PC-3 (cell line): Measurements from ENCODE around the gene MYO9A. TPM values are rescaled to one million over a fixed set of nuclear protein-coding genes. Genes with fewer than 3 reads are reported as not detected.
A peak's percentile ranks its signal among the peaks of the same experiment; 100 is the strongest.

Experiments used
- ATAC-seq: fragments of 200-7000 bp; cut with Tn5 transposase; 2 replicates; pipeline ENCODE4 v1.9.1; 2020; ENCODE audit warnings: mild to moderate bottlenecking, moderate library complexity
- BruUV-seq: library from RNA; stranded (reverse); fragments of 400-500 nt; replicated peaks from 2 replicates; lab custom pipeline; 2021; lab: Mats Ljungman, UMichigan
- CTCF ChIA-PET: fragments of 300-600 bp; sonication (Branson Sonifier 250); formaldehyde crosslinking; loops from one replicate; lab custom pipeline; 2022; ENCODE audit warnings: antibody characterized with exemption; lab: Charles Lee
- POLR2A ChIA-PET: fragments of 300-600 bp; sonication (Branson Sonifier 250); formaldehyde crosslinking; loops from one replicate; lab custom pipeline; 2022; ENCODE audit warnings: antibody characterized with exemption; ENCODE audit not compliant: unreplicated experiment; lab: Charles Lee
- DNase-seq: peaks from one replicate; pipeline ENCODE4 v3.0.0-alpha.2; 2015
- H2AFZ ChIP-seq: fragments of 300-600 bp; sonication (generic); 2 replicates; pipeline ENCODE4 v1.6.0; 2016; ENCODE audit warnings: antibody characterized with exemption, low read length
- H3F3A ChIP-seq: fragments of 300-600 bp; sonication (generic); one replicate; pipeline ENCODE4 v1.6.0; 2017; ENCODE audit warnings: antibody characterized with exemption, low read length, control low read depth, mild to moderate bottlenecking; ENCODE audit not compliant: unreplicated experiment
- H3K27ac ChIP-seq: fragments of 300-600 bp; sonication (generic); 2 replicates; pipeline ENCODE4 v1.5.1; 2016; ENCODE audit warnings: mild to moderate bottlenecking, low read length
- H3K27me3 ChIP-seq: fragments of 300-600 bp; sonication (generic); 2 replicates; pipeline ENCODE4 v1.6.1; 2016; ENCODE audit warnings: low read length, mixed read lengths
- H3K36me3 ChIP-seq: fragments of 300-600 bp; sonication (generic); 2 replicates; pipeline ENCODE4 v1.6.1; 2016; ENCODE audit warnings: low read depth, mixed run types, low read length, mixed read lengths
- H3K4me1 ChIP-seq: fragments of 300-600 bp; sonication (generic); 2 replicates; pipeline ENCODE4 v1.5.1; 2016; ENCODE audit warnings: low read length; ENCODE audit not compliant: insufficient read depth
- H3K4me2 ChIP-seq: fragments of 300-600 bp; sonication (generic); 2 replicates; pipeline ENCODE4 v1.6.0; 2016; ENCODE audit warnings: low read length
- H3K4me3 ChIP-seq: fragments of 300-600 bp; sonication (generic); 2 replicates; pipeline ENCODE4 v1.5.1; 2016; ENCODE audit warnings: mild to moderate bottlenecking, low read length, mixed read lengths
- H3K79me2 ChIP-seq: fragments of 300-600 bp; sonication (generic); 2 replicates; pipeline ENCODE4 v1.6.1; 2017; ENCODE audit warnings: low read length, mixed read lengths
- H3K9ac ChIP-seq: fragments of 300-600 bp; sonication (generic); 2 replicates; pipeline ENCODE4 v1.6.0; 2016; ENCODE audit warnings: mild to moderate bottlenecking, low read length
- H3K9me2 ChIP-seq: fragments of 300-600 bp; sonication (generic); replicated peaks from 2 replicates; pipeline ENCODE4 v1.6.1; 2016; ENCODE audit warnings: mixed run types, low read length, mixed read lengths
- H3K9me3 ChIP-seq: fragments of 300-600 bp; sonication (generic); 2 replicates; pipeline ENCODE4 v1.6.1; 2016; ENCODE audit warnings: low read length, mixed read lengths
- H4K20me1 ChIP-seq: fragments of 300-600 bp; sonication (generic); 2 replicates; pipeline ENCODE4 v1.6.1; 2016; ENCODE audit warnings: low read length, mixed read lengths
- EZH2 ChIP-seq: fragments of 300-600 bp; sonication (generic); IDR thresholded peaks from one replicate; pipeline ENCODE4 v1.6.1; 2017; ENCODE audit warnings: antibody characterized with exemption, mild to moderate bottlenecking, low read length; ENCODE audit not compliant: unreplicated experiment
- EZH2phosphoT487 ChIP-seq: fragments of 300-600 bp; sonication (generic); IDR thresholded peaks from 2 replicates; pipeline ENCODE4 v1.6.1; 2018; ENCODE audit warnings: mild to moderate bottlenecking, antibody characterized with exemption, low read length, borderline replicate concordance
- intact Hi-C: fragments of 100-400 bp; cut with micrococcal nuclease; formaldehyde crosslinking; loops from 2 replicates; pipeline ENCODE4 v1.9.0; 2023
- total RNA-seq: library from RNA; depleted of rRNA; stranded (reverse); fragments of >200 nt; gene quantifications from 2 replicates; pipeline ENCODE4 v1.2.3, GENCODE V29; 2014
- TF ChIP-seq, protein P1 (sequence below): fragments of 300-600 bp; sonication (generic); conservative IDR thresholded peaks from 2 replicates; pipeline ENCODE4 v1.5.1; 2017; ENCODE audit warnings: antibody characterized with exemption, low read depth, mild to moderate bottlenecking, low read length

The MYO9A gene
- total RNA-seq, 1 experiment from 2014 or later: 18.3 TPM

DNA sequence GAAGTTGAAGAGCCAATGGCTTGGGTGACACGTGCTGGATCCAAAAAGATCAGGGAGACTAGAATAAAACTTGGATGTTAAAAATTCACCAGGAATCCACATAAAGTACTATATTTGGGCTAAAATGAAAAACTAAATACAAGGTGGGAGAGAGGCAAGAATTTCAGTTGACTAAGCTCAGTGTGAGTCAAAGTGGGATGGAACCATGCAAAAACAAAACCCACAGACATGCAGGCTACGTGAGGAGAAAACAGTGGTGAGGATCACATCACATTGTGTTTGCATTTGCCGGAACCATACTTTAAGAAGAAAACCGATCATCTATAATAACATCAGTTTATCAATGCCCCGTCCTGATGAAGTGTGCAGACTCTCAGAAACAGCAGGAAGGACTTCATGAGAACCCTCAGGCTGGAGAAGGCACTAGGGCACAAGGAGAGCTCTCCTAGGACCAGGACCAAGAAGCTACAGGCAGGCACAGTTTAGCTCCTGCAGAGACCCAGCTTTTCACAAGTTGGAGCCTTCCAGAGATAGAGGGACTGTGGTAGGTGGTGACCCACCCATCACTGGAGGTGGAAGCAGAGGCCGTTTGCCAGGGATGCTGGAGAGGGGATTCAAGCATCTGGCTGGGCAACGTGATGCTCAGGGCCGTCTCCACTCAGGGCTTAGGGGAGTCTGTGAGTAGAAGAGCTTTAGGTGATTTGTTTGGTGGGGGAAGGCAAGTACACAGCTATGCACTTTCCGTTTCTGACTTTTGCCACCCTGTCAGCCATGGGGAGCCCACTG lies 336.6 kb downstream of the MYO9A start:
- Histone ChIP-seq H3F3A (no peaks in the 10 kb centered on the region), H3K27me3 (no peaks in the 10 kb centered on the region), H3K36me3 (no peaks in the 10 kb centered on the region), H3K9me2 (no peaks in the 10 kb centered on the region), H2AFZ (no peak overlapping the region), H3K79me2 (no peaks in the 10 kb centered on the region), H3K27ac (no peak overlapping the region), H3K9me3 (no peaks in the 10 kb centered on the region), H3K4me3 (no peak overlapping the region), H3K9ac (no peak overlapping the region), H4K20me1 (no peaks in the 10 kb centered on the region), H3K4me2 (no peak overlapping the region), H3K4me1 (peaks cover 34% of the 10 kb centered on the region)
- CTCF ChIA-PET: no interaction called here
- ATAC-seq (no peak), DNase-seq (no peak)
- POLR2A ChIA-PET: no interaction called here
- intact Hi-C loops: no loop called here
- BruUV-seq: no TSS peak
- TF ChIP-seq EZH2: no peak

GRCh38 chr15:71780115-71780976 lies 337.6 kb downstream of the MYO9A start:
- Histone ChIP-seq H3K36me3 (no peaks in the 10 kb centered on the region), H3K27ac (peak overlapping the region; percentile 61), H3K27me3 (no peaks in the 10 kb centered on the region), H3K9me2 (no peaks in the 10 kb centered on the region), H3K9me3 (no peaks in the 10 kb centered on the region), H3K4me3 (peak overlapping the region; percentile 14; the same call in 1 of the 2 replicates), H3K4me1 (peaks cover 34% of the 10 kb centered on the region), H3K79me2 (no peaks in the 10 kb centered on the region), H3F3A (no peaks in the 10 kb centered on the region), H4K20me1 (no peaks in the 10 kb centered on the region), H3K4me2 (peak overlapping the region; percentile 69), H2AFZ (peak overlapping the region; percentile 64), H3K9ac (peak overlapping the region; percentile 29; the same call in 1 of the 2 replicates)
- intact Hi-C loops: loop anchor here (1.0 kb wide), 1 partner anchor 21 kb away; no protein-coding TSS in a partner anchor
- ChIA-PET CTCF (interaction anchor here (0.6 to 0.9 kb wide), 2 partner anchors 10 to 28 kb away, joined by 4 to 5 read pairs; no protein-coding TSS in a partner anchor), POLR2A (interaction anchor here (0.6 to 0.9 kb wide), 2 partner anchors 10 to 17 kb away, joined by 3 to 4 read pairs; no protein-coding TSS in a partner anchor)
- TSS peak; percentile 25 for BruUV-seq
- ATAC-seq (peak; percentile 66), DNase-seq (peak; percentile 74)
- no peak for TF ChIP-seq EZH2
- TF ChIP-seq, protein P1, sequence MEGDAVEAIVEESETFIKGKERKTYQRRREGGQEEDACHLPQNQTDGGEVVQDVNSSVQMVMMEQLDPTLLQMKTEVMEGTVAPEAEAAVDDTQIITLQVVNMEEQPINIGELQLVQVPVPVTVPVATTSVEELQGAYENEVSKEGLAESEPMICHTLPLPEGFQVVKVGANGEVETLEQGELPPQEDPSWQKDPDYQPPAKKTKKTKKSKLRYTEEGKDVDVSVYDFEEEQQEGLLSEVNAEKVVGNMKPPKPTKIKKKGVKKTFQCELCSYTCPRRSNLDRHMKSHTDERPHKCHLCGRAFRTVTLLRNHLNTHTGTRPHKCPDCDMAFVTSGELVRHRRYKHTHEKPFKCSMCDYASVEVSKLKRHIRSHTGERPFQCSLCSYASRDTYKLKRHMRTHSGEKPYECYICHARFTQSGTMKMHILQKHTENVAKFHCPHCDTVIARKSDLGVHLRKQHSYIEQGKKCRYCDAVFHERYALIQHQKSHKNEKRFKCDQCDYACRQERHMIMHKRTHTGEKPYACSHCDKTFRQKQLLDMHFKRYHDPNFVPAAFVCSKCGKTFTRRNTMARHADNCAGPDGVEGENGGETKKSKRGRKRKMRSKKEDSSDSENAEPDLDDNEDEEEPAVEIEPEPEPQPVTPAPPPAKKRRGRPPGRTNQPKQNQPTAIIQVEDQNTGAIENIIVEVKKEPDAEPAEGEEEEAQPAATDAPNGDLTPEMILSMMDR: peak; percentile 87

DNA sequence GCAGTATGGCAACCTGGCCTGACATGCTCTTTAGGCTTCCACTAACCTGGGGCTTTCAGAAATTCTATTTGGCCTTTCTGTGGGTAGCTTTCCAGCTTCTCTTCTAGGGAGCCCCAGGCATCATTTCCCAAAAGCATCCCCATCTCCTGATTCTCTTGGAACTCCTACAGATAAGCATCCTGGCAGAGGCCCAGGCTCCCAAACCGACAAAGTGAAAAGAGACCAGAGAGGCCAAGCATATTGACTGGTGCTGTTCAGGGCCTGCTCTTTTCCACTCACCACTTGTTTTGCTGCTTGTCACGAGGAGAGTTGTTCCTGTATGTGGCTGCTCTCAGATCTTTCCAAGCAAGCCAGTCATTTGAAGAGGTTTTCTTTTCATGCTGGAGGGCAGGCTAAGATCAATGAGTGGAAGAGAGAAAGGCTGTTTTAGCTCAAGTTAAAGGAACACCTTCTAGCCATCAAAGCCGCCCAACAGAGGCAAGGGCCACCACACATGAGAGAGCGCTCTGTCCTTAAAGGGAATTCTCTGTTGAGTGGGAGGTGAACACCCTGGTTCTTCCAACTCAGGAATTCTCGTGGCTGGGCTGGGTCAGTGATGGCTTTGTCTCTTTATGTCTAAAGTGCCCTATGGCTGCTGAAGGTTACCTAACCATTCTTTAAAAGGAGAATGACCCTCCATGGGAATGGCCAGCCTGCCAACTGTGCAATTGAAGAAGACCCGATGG lies 338.7 kb downstream of the MYO9A start:
- ChIA-PET CTCF (interaction anchor here (0.6 kb wide), 1 partner anchor 26 kb away, joined by 12 read pairs; no protein-coding TSS in a partner anchor), POLR2A (no interaction called here)
- Histone ChIP-seq H3K27me3 (no peaks in the 10 kb centered on the region), H3K4me1 (peaks cover 34% of the 10 kb centered on the region), H3K36me3 (no peaks in the 10 kb centered on the region), H3K9me2 (no peaks in the 10 kb centered on the region), H3K27ac (peak overlapping the region; percentile 61), H3F3A (no peaks in the 10 kb centered on the region), H2AFZ (no peak overlapping the region), H3K4me2 (no peak overlapping the region), H3K9me3 (no peaks in the 10 kb centered on the region), H3K4me3 (no peak overlapping the region), H3K79me2 (no peaks in the 10 kb centered on the region), H4K20me1 (no peaks in the 10 kb centered on the region), H3K9ac (no peak overlapping the region; the same call in 1 of the 2 replicates)
- no TSS peak for BruUV-seq
- intact Hi-C loops: no loop called here
- ATAC-seq: no peak
- DNase-seq: no peak
- TF ChIP-seq EZH2phosphoT487 (no peak), EZH2 (no peak)
- TF ChIP-seq, protein P1: no peak
